ENCODE measurements around the gene PROM2.

Gene PROM2

DNA sequence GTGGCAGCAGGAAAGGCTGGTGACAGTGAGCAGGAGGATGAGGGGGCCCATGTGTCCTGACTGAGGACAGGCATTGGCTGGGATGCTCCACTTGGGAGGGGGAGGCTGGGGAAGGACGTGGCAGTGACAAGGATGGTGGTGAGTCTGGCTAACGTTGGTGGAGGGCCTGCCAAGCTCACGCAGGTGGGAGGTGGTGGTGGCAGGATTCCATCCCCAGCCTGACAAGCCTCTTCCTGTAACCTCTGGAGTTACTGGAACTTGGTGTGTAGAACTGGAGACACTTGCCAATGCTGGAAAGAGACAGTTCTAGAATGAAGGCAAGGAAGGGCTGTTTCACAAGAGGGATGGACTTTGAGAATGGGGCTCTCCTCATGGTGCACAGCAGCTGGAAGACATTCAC, 8.2 kb downstream of the PROM2 start:
- TF ChIP-seq YY1 (IDR thresholded peaks at IDR 0.05; ENCODE audit: low read depth) (no peak), TEAD4 (IDR thresholded peaks at IDR 0.05) (no peak), RAD21 (IDR thresholded peaks at IDR 0.05; ENCODE audit: low read depth) (no peak), TCF12 (IDR thresholded peaks at IDR 0.05; ENCODE audit: low read depth) (no peak), CEBPB (IDR thresholded peaks at IDR 0.05) (no peak), EP300 (IDR thresholded peaks at IDR 0.05; ENCODE audit: borderline replicate concordance) (no peak), FOXM1 (IDR thresholded peaks at IDR 0.05; ENCODE audit: borderline replicate concordance, low read depth) (no peak)
- TF ChIP-seq, protein P1, sequence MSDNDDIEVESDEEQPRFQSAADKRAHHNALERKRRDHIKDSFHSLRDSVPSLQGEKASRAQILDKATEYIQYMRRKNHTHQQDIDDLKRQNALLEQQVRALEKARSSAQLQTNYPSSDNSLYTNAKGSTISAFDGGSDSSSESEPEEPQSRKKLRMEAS (IDR thresholded peaks at IDR 0.05), result no peak

DNA sequence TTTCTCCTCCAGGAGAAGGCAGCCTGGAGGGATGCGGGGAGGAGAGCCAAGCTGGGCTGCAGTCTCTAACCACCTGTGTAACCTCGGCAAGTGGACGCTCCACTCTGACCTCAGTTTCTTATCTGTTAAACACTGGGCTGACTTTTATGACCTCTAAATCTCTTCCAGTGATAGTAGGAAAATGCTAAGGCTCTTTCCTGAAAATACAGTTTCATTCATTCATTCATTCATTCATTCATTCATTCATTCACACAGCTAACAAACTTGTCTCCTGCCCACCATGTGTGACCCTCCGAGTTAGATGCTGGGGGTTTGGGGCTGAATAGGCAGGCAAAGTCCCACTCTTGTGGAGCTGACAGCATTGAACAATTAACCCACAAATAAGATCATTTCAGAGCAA, 9.3 kb downstream of the PROM2 start:
- TF ChIP-seq TAF1 (IDR thresholded peaks at IDR 0.05; ENCODE audit: low read depth), result no peak

- TF ChIP-seq FOXM1 (IDR thresholded peaks at IDR 0.05; ENCODE audit: borderline replicate concordance, low read depth) (no peak), NFIC (IDR thresholded peaks at IDR 0.05) (no peak)
- TF ChIP-seq, protein P2, sequence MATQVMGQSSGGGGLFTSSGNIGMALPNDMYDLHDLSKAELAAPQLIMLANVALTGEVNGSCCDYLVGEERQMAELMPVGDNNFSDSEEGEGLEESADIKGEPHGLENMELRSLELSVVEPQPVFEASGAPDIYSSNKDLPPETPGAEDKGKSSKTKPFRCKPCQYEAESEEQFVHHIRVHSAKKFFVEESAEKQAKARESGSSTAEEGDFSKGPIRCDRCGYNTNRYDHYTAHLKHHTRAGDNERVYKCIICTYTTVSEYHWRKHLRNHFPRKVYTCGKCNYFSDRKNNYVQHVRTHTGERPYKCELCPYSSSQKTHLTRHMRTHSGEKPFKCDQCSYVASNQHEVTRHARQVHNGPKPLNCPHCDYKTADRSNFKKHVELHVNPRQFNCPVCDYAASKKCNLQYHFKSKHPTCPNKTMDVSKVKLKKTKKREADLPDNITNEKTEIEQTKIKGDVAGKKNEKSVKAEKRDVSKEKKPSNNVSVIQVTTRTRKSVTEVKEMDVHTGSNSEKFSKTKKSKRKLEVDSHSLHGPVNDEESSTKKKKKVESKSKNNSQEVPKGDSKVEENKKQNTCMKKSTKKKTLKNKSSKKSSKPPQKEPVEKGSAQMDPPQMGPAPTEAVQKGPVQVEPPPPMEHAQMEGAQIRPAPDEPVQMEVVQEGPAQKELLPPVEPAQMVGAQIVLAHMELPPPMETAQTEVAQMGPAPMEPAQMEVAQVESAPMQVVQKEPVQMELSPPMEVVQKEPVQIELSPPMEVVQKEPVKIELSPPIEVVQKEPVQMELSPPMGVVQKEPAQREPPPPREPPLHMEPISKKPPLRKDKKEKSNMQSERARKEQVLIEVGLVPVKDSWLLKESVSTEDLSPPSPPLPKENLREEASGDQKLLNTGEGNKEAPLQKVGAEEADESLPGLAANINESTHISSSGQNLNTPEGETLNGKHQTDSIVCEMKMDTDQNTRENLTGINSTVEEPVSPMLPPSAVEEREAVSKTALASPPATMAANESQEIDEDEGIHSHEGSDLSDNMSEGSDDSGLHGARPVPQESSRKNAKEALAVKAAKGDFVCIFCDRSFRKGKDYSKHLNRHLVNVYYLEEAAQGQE (IDR thresholded peaks at IDR 0.05; ENCODE audit: low read depth), result peak; percentile 83
Measured at GRCh38 chr2:95284886-95285541, 10.8 kb downstream of the PROM2 start.

GRCh38 chr2:95285542-95285932, 11.3 kb downstream of the PROM2 start:
- TF ChIP-seq, protein P1 (IDR thresholded peaks at IDR 0.05), result no peak
- TF ChIP-seq ZBTB7A (IDR thresholded peaks at IDR 0.05; ENCODE audit: low read depth) (no peak), FOXM1 (IDR thresholded peaks at IDR 0.05; ENCODE audit: borderline replicate concordance, low read depth) (no peak), USF1 (IDR thresholded peaks at IDR 0.05) (no peak), RAD21 (IDR thresholded peaks at IDR 0.05; ENCODE audit: low read depth) (no peak), EGR1 (IDR thresholded peaks at IDR 0.05) (no peak), CREB1 (IDR thresholded peaks at IDR 0.05; ENCODE audit: low read depth) (no peak), YY1 (IDR thresholded peaks at IDR 0.05; ENCODE audit: low read depth) (no peak), NFIC (IDR thresholded peaks at IDR 0.05) (no peak), TCF12 (IDR thresholded peaks at IDR 0.05; ENCODE audit: low read depth) (no peak), CEBPB (IDR thresholded peaks at IDR 0.05) (no peak), TAF1 (IDR thresholded peaks at IDR 0.05; ENCODE audit: low read depth) (no peak), TEAD4 (IDR thresholded peaks at IDR 0.05) (no peak), EP300 (IDR thresholded peaks at IDR 0.05; ENCODE audit: borderline replicate concordance) (no peak)
- TF ChIP-seq, protein P2 (IDR thresholded peaks at IDR 0.05; ENCODE audit: low read depth), result no peak

DNA sequence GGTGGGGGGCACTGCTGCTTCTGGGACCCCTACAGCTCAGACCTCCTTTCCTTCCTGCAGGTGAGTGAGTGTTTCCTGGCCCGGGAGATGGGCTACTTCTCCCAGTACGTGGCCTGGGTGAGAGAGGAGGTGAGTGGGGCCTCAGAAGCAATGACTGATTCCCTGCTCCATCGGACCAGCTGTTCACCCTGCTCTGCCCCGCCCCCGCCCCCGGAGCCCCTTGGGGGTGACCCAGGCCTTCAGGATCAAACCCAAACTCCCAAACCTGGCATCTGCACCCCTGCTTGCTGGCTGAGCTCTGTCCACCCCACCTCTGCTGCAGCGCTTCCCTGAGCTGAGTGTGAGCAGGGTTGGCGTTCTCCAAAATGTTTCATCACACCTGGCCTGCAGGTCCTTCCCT, 13.1 kb downstream of the PROM2 start:
- TF ChIP-seq, protein P1 (IDR thresholded peaks at IDR 0.05), result no peak
- no peak for TF ChIP-seq EP300 (IDR thresholded peaks at IDR 0.05; ENCODE audit: borderline replicate concordance)
- TF ChIP-seq FOXM1 (IDR thresholded peaks at IDR 0.05; ENCODE audit: borderline replicate concordance, low read depth), result no peak
- TF ChIP-seq ZBTB7A (IDR thresholded peaks at IDR 0.05; ENCODE audit: low read depth), result no peak
- no peak for TF ChIP-seq EGR1 (IDR thresholded peaks at IDR 0.05)
- no peak for TF ChIP-seq CEBPB (IDR thresholded peaks at IDR 0.05)
- TF ChIP-seq TCF12 (IDR thresholded peaks at IDR 0.05; ENCODE audit: low read depth), result no peak

DNA sequence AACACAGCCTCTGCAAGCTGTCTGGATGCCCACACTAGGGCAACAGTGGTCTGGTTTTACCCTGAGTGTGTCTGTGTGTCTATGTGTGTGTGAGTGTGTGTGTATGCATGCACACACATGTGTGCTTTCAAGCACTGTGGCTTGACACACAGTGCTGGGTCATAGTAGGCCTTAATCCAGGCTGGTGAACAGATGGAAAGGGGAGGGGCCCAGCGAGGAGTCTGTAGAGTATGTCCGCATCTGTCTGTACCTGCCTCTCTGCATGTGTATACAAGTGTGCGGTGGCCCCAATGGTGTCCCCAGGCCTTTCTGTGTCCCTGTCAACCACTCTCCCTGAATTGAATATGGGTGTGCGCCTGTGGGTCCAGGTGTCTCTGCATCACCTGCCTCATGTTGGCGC, 13.6 kb downstream of the PROM2 start:
- TF ChIP-seq TCF12 (IDR thresholded peaks at IDR 0.05; ENCODE audit: low read depth), result no peak
- TF ChIP-seq ZBTB7A (IDR thresholded peaks at IDR 0.05; ENCODE audit: low read depth), result no peak
- TF ChIP-seq TAF1 (IDR thresholded peaks at IDR 0.05; ENCODE audit: low read depth), result no peak
- TF ChIP-seq RAD21 (IDR thresholded peaks at IDR 0.05; ENCODE audit: low read depth), result no peak
- TF ChIP-seq CEBPB (IDR thresholded peaks at IDR 0.05), result no peak
- TF ChIP-seq, protein P2 (IDR thresholded peaks at IDR 0.05; ENCODE audit: low read depth), result no peak
- TF ChIP-seq TEAD4 (IDR thresholded peaks at IDR 0.05), result no peak
- no peak for TF ChIP-seq USF1 (IDR thresholded peaks at IDR 0.05)
- no peak for TF ChIP-seq FOXM1 (IDR thresholded peaks at IDR 0.05; ENCODE audit: borderline replicate concordance, low read depth)
- no peak for TF ChIP-seq YY1 (IDR thresholded peaks at IDR 0.05; ENCODE audit: low read depth)
- TF ChIP-seq EP300 (IDR thresholded peaks at IDR 0.05; ENCODE audit: borderline replicate concordance), result no peak
- TF ChIP-seq, protein P1 (IDR thresholded peaks at IDR 0.05), result no peak
- TF ChIP-seq EGR1 (IDR thresholded peaks at IDR 0.05), result no peak
- TF ChIP-seq CREB1 (IDR thresholded peaks at IDR 0.05; ENCODE audit: low read depth), result no peak
- no peak for TF ChIP-seq NFIC (IDR thresholded peaks at IDR 0.05)
